Tongue (tissue), 2 donors: ENCODE results near the gene LBR. TPM values are rescaled to one million over a fixed set of nuclear protein-coding genes. Genes with fewer than 3 reads are reported as not detected.

ENCODE experiments used
- DNase-seq: peaks from one replicate; pipeline ENCODE4 v3.0.0-alpha.2; 2015
- total RNA-seq: library from RNA; depleted of rRNA; stranded (reverse); fragments of >200 nt; gene quantifications from one replicate; pipeline ENCODE4 v1.2.3, GENCODE V29; 2014

Gene LBR
- total RNA-seq, 1 donor from 2014 or later: 42.7 TPM

DNA sequence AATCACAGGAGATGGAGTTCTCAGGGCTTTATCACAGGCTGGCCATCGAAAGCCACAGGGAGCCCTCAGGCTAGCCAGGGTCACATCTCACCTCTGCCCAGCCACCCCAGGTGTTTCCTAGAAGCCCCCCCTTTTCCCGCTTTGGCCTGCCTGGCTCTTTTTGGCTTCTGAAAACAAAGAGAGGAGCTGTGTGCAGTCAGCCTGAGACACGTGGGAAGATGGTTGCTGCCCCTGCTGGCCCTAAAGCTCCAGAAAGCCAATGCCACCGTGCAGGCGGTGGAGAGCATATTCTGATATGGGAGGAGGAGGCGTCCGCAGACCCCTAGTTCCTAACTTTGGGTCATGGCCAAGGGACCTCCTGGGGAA is 18.7 kb upstream of the LBR start:
- no peak for DNase-seq

DNA sequence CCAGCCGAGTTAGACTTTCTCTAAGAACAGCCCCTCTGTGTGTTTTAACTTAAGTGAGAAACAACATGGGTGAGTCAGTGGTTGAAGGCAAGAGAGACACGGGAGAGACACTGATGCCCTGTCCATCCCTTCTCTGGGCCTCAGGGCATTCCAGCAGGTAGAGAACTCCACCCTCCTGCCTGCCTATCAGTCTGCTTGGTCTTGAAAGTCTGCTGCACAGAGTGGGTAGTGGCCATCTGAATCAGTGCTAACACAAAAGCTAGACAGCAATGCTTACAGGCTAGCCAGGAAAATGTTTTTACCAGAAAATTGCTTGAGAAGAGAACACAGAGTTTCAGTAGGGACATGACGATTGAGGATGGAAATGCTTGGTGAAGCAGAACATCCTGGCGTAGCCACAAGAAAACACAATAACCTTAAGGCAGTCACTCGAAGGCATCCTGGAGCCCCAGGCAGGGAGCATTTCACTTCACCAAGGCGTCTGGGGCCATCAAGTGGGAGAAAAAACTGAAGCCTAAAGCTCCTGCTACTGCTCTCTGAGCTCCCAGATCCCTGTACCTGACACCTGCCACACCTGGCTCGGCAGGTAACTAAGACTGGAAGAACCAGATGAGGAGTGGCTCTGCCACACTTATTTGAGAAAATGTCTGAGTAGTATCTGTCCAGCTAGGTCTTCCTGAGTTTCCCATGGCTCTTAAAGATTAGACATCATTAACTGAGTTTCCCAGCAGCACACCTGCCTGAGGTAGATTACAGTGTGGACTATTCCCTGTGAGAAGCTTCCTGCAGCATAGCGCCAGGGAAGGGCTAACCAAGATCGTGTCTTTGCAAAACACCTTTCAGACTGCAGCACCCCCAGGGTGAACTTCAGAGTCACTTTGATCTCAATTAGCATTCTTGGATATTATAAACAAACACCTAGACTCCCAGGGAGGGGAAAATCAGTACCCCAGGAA is 18.1 kb upstream of the LBR start:
- DNase-seq: no peak

DNA sequence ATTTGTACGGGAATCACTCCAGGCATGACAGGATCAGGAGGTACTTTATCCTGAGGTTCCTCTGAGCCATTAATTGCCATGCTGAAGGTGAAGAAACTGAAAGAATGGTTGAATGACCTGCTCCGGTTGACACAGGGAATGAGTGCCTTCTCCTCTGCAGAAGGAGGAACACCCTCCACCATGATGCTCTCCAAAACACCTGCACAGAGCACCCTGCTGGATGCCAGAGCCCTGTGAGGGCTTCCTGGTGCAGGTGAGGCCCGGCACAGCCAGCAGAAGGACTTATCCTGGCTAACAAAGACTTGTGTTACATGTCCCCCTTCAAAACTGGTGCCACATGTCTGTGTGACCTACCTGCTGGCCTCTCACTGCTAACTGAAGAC is 14.3 kb upstream of the LBR start:
- DNase-seq: no peak

DNA sequence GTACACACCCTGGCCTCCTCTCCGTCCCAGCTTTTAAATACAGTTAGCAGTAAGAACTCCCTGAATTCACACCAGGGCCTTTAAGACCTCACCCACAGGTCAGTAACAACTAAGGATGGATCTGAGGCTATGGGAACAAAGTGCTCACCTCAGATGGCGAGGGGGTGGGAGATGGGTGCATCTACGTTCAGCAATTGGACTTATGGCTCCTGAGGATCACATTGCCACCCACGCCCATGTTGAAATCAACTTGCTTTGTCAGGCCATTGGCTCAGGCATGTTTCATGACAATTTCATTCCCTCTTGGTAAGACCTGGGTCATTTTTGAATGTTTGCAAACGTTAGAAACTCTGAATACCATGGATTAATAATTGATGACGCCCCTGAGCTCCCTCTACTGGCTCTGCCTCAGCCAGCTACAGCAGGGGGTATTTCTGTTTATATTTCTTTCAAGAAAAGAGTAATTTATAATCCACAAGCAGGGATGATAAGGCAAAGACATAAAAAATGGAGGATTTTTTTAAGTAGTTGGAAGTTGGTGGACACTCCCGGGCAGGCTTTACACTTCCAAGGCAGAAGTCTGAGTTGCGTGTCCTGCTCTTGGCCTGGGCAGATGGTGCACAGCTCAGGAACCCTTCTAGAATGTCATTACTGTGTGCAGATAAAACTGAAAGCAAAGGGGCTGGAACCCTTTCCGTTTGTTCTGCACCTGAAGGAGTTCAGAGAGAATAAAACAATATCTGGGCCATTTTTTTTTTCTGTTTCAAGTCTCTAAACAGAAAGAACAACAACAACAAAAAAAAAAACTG is 13.7 kb upstream of the LBR start:
- no peak for DNase-seq

DNA sequence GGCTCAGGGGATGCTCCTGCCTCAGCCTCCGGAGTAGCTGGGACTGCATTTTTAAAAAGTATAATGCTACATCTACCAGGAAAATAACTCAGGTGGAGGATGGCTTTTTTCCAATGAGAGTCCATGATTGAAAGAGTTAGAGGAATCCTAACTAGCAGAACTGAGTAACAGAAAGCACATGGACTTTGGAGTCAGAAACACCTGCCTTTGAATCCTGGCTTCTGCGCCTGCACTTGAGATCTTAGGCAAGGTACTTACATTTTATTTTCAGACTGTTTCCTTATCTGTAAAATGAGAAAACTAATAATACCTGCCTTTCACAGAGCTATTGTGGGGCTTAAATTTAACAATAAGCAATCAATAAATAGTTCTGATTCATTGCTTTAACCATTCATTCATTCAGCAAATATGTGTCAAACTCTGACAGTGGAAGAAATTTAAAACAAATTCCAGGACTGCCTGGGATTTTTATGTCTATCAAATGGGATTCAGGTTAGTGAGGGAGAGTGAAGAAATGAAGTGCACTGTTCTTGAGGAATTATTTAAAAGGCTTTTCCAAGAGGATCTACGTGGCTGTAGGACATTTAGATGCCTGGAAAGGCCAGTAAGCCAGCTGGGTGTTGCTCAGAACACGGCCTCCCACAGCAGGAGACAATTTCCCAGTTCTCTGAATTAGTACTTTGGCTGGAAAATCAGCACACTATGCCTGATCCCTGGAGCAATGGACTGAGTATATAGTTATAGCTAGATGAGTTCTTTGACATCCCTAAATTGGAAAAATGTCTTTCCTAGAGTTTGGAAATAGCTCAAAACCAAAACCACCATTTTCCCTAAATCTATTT is 12.8 kb upstream of the LBR start:
- no peak for DNase-seq

DNA sequence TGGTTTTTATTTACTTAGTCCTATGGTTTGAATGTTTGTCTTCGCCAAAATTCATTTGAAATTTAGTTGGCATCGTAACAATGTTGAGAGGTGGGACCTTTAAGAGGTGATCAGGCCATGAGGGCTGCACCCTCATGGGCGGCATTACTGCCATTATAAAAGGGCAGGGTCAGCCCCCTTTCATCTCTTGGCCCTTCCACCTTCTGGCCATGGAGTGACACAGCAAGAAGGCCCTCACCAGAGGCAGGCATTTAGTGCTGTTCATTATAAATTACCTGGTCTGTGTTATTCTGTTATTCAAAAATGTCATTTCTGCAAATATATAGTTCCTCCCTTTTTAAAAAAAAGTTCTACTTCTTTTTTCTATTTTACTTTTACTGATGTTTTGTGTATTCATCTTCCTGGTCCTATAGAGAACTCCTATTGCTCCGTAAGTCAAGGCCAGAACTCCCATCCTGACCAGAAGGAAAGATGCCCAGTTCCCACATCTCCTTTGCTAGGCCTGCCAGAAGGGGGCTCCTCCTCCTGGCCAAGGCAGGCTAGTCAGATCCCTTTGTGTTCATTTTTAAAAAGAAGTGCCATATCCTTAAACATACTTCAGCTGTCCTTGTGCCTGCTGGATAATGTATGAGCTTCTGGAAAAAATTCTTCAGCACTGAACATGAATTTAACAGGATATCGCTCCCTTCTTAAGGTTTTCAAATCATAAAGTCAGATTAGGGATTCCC is 10.0 kb upstream of the LBR start:
- DNase-seq: no peak

DNA sequence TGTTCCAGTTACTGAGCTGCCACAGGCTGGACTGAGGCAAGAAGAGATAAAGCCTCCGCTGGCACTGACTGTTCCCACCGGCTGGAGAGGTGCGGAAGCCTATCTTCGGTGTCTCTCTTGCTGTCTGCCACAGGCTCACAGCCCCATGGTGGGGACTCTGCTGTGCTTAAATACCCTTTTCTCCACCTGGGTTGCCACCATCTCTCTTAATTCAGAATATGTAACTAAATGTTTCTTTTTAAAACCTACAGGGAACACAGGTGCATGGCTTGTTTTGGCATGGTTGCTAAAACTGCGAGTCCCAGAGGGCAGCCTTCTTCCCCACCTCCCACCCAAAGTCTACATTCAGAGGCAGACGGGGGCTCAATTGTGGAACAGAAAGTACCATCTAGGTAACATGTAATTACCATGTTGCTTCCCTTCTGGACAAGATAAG is 8.1 kb upstream of the LBR start:
- DNase-seq: no peak

- DNase-seq: no peak
Observed at GRCh38 chr1:225435487-225435886, 7.6 kb upstream of the LBR start.

GRCh38 chr1:225435076-225435475 is 7.2 kb upstream of the LBR start:
- DNase-seq: no peak

DNA sequence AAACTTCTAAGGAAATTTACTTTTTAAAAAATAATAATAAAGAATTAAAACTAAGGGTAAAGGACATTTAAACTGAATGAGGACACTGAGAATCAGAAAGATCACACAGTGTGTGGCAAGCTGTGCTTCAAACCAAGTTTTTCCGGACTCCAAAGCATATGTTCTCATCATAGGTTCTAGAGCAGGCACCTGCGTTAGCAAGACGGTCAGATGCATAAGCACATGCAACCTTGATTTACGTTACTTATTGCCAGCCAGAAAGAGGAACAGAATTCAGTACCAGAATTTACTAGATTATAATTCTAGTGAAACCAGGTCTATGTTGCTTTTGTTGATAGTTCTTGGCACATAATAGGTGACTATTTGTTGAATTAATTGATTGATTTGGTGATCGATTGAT is 6.2 kb upstream of the LBR start:
- no peak for DNase-seq

DNA sequence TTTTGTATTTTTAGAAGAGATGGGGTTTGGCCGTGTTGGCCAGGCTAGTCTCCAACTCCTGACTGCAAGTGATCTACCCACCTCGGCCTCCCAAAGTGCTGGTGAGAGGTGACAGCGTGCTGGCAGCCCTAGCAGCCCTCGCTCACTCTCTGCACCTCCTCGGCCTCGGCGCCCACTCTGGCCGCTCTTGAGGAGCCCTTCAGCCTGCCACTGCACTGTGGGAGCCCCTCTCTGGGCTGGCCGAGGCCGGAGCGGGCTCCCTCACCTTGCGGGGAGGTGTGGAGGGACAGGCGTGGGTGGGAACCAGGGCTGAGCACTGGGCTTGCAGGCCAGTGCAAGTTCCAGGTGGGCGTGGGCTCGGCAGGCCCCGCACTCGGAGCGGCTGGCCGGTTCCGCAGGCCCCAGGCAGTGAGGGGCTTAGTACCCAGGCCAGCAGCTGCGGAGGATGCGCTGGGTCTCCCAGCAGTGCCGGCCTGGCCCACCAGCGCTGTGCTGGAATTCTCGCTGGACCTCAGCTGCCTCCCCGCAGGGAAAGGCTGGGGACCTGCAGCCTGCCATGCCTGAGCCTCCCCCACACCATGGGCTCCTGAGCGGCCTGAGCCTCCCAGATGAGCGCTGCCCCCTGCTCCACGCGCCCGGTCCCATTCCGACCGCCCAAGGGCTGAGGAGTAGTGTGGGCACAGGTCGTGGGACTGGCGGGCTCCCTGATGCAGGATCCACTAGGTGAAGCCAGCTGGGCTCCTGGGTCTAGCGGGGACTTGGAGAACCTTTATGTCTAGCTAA is 3.4 kb upstream of the LBR start:
- no peak for DNase-seq

DNA sequence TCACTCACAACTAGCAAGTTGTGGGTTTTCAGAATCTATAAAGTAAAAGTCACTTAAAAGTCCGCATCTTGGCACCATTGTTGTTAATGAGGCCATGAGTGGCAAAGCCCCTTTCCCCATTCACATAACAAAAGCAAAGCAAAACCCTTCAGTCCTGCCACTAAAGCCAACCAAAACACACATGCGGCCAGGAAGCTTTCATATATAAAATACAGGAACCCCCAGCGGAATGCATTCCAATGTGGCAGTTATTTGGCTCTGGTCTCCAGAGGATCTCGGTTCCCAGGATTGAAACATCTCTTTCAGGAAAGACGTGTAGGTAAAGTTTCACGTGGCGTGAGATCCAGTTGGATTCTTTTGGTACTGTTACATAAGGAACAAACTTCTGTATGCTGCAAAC is 2.5 kb upstream of the LBR start:
- DNase-seq: no peak

DNA sequence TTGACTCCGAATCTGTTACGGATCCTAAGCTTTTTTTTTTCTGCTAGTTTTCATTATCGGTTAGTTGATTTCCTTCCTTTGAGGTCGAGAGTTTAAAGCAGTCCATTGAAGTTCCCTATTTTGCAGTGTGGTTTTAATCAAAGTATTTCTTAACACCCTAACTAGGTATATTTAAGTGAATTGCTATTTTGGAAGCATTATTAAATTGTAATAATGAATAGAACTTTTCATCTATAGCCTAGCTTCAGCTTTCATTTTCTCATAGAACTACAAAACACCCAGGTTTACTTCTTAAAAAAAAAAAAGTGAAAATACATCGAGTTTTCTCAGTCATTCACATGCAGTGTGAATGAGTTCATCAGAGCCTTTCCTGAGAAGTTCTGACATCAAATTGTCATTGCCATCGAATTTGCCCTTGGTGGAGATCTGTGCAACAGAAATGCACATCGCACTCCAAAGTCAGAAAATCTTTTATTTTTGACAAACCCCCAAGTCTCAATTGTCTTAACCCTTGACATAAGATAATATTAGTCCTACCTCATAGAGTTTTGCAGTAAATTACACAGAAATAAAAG is 1.1 kb upstream of the LBR start:
- DNase-seq: no peak

DNA sequence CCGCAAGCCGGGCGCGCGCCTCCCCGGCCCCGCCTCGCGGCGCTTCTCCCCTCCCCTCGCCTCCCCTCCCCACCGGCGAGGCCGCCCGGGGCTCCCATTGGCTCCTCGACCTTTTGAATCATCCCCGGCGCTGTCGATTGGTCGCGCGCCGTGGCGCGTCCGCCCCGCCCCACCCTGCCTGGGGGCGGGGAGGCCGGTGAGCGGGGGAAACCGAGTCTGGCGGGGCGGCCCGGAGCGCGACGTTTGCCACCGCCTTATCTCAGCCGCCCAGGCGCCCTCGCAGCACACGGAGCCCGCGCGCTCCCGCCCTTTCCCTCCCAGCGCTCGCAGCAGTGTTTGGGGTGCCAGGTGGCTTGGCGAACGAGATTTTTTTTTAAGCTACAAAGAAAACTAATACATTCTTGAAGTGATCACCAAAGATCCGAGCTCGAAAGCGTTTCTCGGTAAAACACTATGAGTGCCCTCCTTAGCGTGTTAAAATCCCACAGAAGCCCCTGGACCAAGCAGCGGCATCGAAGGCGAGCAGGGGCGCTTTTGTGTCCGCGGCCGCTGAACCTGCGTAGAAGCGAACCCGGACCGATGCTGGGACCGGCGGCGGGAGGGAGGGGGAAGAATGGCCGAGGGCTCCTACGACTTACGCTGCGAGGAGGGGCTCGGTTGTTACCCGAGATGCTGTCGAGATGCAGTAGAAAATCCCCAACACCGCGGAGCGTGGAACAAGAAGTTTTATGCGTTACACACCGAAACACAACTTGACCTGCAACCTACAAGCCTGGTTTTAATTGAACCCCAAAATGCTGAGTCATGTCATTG is 436 bp upstream of the LBR start:
- DNase-seq: peak; percentile 96

- peak; percentile 41 for DNase-seq
Observed at GRCh38 chr1:225426395-225427234, 1.2 kb downstream of the LBR start.

- DNase-seq: no peak
Observed at GRCh38 chr1:225425201-225425786, 2.5 kb downstream of the LBR start.

- no peak for DNase-seq
Observed at GRCh38 chr1:225424562-225425200, 3.2 kb downstream of the LBR start.

DNA sequence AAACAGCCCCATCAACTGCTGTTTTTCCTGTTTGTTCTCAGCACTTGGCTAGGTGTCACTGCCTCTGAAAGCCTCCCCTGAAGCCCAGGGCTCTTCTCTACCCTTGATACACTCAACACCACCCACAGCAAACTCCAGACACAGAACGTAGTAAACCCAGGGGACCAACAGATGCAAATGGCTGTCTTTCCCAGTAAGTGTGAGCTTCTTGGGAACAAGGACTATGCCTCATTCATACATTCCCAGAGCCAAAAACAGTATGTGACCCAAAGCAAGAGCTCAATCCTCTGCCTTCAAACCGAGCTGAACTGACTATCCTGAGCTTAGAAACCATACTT is 4.4 kb downstream of the LBR start:
- no peak for DNase-seq
